HEK293T (cell line): ENCODE results near the gene PRKCZ.

Experiments
- CTCF ChIA-PET: fragments of 350-600 bp; formaldehyde crosslinking; extraction: SDS; loops from one replicate; lab custom pipeline; 2021; ENCODE audit warnings: antibody characterized with exemption, inconsistent platforms; lab: Yijun Ruan, JAX
- POLR2A ChIA-PET: fragments of 350-600 bp; formaldehyde crosslinking; extraction: SDS; loops from one replicate; lab custom pipeline; 2020; ENCODE audit warnings: antibody characterized with exemption, inconsistent platforms; lab: Yijun Ruan, JAX
- DNase-seq: peaks from one replicate; pipeline ENCODE4 v3.0.0; 2012; ENCODE audit warnings: mixed read lengths; ENCODE audit errors: extremely low spot score
- ARNT ChIP-seq: fragments of 450-650 bp; IDR thresholded peaks from 2 replicates; pipeline ENCODE4 v1.6.1; 2017; ENCODE audit warnings: mild to moderate bottlenecking
- BHLHE40 ChIP-seq: fragments of 450-650 bp; IDR thresholded peaks from 2 replicates; pipeline ENCODE4 v1.6.1; 2016; ENCODE audit warnings: mild to moderate bottlenecking, moderate library complexity, borderline replicate concordance
- CTBP1 ChIP-seq: fragments of 450-650 bp; IDR thresholded peaks from 2 replicates; pipeline ENCODE4 v1.6.1; 2016; ENCODE audit warnings: borderline replicate concordance
- ELF4 ChIP-seq: fragments of 450-650 bp; IDR thresholded peaks from 2 replicates; pipeline ENCODE4 v1.6.1; 2017; ENCODE audit warnings: antibody characterized with exemption
- FOXA1 ChIP-seq: fragments of 450-650 bp; IDR thresholded peaks from 2 replicates; pipeline ENCODE4 v1.6.1; 2016; ENCODE audit warnings: mild to moderate bottlenecking
- FOXK2 ChIP-seq: fragments of 450-650 bp; IDR thresholded peaks from 2 replicates; pipeline ENCODE4 v1.6.1; 2016; ENCODE audit warnings: mild to moderate bottlenecking
- HDGF ChIP-seq: fragments of 450-650 bp; IDR thresholded peaks from 2 replicates; pipeline ENCODE4 v1.6.1; 2017; ENCODE audit warnings: antibody characterized with exemption, borderline replicate concordance
- L3MBTL2 ChIP-seq: fragments of 450-650 bp; conservative IDR thresholded peaks from 2 replicates; pipeline ENCODE4 v1.6.1; 2016; ENCODE audit warnings: mild to moderate bottlenecking
- LEF1 ChIP-seq: fragments of 450-650 bp; IDR thresholded peaks from 2 replicates; pipeline ENCODE4 v1.6.1; 2017; ENCODE audit warnings: mild to moderate bottlenecking, borderline replicate concordance
- NFRKB ChIP-seq: fragments of 450-650 bp; IDR thresholded peaks from 2 replicates; pipeline ENCODE4 v1.6.1; 2016; ENCODE audit warnings: mild to moderate bottlenecking, moderate library complexity
- SP1 ChIP-seq: fragments of 450-650 bp; IDR thresholded peaks from 2 replicates; pipeline ENCODE4 v1.6.1; 2017
- SUZ12 ChIP-seq: fragments of 450-650 bp; IDR thresholded peaks from 2 replicates; pipeline ENCODE4 v1.6.1; 2016; ENCODE audit warnings: mild to moderate bottlenecking
- TARDBP ChIP-seq: fragments of 450-650 bp; IDR thresholded peaks from 2 replicates; pipeline ENCODE4 v1.6.1; 2016
- ZNF384 ChIP-seq: fragments of 450-650 bp; IDR thresholded peaks from 2 replicates; pipeline ENCODE4 v1.6.1; 2016
- TF ChIP-seq, protein P1 (sequence below): fragments of 450-650 bp; IDR thresholded peaks from 2 replicates; pipeline ENCODE4 v1.6.1; 2016

The PRKCZ gene

DNA sequence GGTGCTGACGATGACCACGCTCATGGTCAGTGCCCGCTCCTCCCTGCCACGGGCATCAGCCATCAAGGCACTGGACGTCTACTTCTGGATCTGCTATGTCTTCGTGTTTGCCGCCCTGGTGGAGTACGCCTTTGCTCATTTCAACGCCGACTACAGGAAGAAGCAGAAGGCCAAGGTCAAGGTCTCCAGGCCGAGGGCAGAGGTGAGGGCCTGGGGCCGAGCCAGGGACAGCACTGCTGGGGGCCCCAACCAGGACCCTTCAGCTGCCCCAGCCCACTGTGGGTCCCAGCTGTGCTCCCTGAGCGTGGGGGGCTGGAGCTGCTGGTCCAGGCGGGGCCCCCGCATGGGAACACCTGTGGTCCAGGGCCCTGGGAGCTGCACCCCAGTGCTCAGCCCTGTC, 20.6 kb upstream of the PRKCZ start:
- CTCF ChIA-PET: no interaction called here
- TF ChIP-seq CTBP1 (no peak), ELF4 (no peak), SP1 (no peak), BHLHE40 (no peak), L3MBTL2 (no peak), SUZ12 (no peak), FOXK2 (no peak), ZNF384 (no peak)
- TF ChIP-seq, protein P1, sequence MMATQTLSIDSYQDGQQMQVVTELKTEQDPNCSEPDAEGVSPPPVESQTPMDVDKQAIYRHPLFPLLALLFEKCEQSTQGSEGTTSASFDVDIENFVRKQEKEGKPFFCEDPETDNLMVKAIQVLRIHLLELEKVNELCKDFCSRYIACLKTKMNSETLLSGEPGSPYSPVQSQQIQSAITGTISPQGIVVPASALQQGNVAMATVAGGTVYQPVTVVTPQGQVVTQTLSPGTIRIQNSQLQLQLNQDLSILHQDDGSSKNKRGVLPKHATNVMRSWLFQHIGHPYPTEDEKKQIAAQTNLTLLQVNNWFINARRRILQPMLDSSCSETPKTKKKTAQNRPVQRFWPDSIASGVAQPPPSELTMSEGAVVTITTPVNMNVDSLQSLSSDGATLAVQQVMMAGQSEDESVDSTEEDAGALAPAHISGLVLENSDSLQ: no peak
- POLR2A ChIA-PET: no interaction called here
- no peak for DNase-seq

DNA sequence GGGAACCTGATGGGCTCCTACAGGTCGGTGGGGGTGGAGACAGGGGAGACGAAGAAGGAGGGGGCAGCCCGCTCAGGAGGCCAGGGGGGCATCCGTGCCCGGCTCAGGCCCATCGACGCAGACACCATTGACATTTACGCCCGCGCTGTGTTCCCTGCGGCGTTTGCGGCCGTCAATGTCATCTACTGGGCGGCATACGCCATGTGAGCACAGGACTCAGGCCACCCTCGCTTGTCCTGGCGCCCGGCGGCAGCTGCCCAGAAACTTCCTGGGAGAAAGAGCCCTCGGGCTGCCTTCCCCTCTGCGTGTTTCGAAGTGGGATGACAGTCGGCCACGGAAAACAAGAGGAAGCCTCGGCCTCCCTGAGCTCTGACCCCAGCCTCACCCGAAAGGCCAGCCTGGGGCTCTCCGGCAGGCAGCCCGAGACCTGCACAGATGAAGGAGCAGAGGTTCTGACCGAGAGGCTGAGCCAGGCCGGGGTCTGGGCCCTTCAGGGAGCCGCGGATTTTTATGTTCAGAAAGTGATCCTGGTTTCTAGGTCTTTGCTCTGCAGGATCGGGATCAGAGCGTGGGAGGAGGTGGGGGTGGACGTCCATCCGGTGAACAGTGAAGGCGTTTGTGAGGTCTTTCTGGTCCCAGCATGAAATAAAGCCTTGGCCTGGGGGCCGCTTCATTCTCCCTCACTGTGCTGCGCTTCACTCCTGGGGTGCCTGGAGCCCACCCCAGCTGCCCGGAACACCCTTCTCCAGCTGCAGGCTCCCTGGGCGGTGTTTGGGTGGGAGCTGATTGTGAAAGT, 19.9 kb upstream of the PRKCZ start:
- no peak for DNase-seq
- ChIA-PET POLR2A (interaction anchor here (0.9 kb wide), 1 partner anchor 12 kb away, joined by 3 read pairs; the partner anchor contains the start of gene GABRD), CTCF (interaction anchor here (1.2 kb wide), 1 partner anchor 14 kb away, joined by 6 read pairs; no protein-coding TSS in a partner anchor)
- no peak for TF ChIP-seq LEF1
- TF ChIP-seq FOXK2: no peak
- no peak for TF ChIP-seq ELF4
- no peak for TF ChIP-seq SUZ12
- no peak for TF ChIP-seq NFRKB
- no peak for TF ChIP-seq ARNT
- TF ChIP-seq L3MBTL2: no peak

DNA sequence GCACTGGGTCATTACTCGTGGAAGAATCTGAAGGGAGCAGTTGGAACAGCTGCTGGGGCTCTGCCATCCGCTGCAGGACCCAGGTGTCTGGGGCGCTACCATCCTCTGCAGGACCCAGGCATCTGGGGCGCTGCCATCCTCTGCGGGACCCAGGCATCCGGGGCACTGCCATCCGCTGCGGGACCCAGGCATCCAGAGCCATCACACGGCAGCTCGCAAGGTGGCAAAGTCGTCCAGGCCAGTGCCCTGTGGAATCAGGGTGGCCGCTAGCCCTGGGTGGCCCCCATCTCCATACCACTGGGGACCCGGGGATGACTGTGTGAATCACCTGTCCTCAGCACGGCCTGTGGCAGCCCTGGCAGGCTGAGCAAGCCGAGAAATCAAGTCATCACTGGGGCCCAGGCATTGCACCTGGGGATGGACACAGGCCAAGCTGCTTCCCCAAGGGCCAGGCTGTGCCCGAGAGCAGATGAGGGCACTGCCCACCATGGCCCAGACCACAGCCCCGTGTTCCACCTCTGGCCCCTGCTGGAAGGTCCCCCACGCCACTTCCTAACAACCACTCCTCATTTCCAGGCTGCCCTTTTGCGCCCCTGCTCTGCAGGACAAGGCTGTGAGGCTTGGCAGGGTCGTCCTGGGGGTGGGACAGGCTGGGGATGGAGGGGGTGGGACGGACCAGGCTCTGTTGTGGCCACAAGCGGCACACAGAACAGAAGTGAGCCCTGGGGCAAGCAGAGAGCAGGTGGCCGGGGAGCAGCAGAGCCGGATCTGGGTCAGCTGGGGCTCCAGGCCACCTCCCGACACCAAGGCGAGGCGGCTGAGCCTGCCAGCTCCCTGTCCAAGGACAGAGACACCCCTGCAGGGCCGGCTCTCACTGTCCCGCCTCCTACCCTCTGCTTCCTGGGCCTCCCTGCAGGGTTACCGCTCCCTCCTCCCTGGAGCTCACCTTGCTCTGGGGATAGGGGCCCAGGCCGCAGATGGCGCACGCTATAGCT, 18.4 kb upstream of the PRKCZ start:
- ChIA-PET POLR2A (interaction anchor here (1.0 kb wide), 1 partner anchor 13 kb away, joined by 3 read pairs; no protein-coding TSS in a partner anchor), CTCF (interaction anchor here (1.0 to 1.2 kb wide), 3 partner anchors 12 to 87 kb away, joined by 3 to 6 read pairs (median 4); no protein-coding TSS in a partner anchor)
- TF ChIP-seq HDGF: no peak
- no peak for TF ChIP-seq ZNF384
- no peak for TF ChIP-seq NFRKB
- no peak for TF ChIP-seq SUZ12
- no peak for TF ChIP-seq BHLHE40
- no peak for TF ChIP-seq L3MBTL2
- no peak for TF ChIP-seq ARNT
- no peak for TF ChIP-seq SP1
- TF ChIP-seq, protein P1: no peak
- TF ChIP-seq CTBP1: no peak
- no peak for TF ChIP-seq TARDBP
- no peak for TF ChIP-seq ELF4
- TF ChIP-seq FOXA1: no peak
- no peak for TF ChIP-seq LEF1
- DNase-seq: no peak

- TF ChIP-seq HDGF (no peak), SP1 (no peak), CTBP1 (no peak), ZNF384 (no peak), SUZ12 (no peak), TARDBP (no peak)
- TF ChIP-seq, protein P1: no peak
- POLR2A ChIA-PET: interaction anchor here (1.0 kb wide), 1 partner anchor 12 kb away, joined by 3 read pairs; no protein-coding TSS in a partner anchor
- CTCF ChIA-PET: interaction anchor here (1.0 kb wide), 1 partner anchor 12 kb away, joined by 4 read pairs; no protein-coding TSS in a partner anchor
- no peak for DNase-seq
These were observed 17.5 kb upstream of the PRKCZ start for GRCh38 chr1:2032737-2033136.

- TF ChIP-seq L3MBTL2 (no peak), FOXA1 (no peak), LEF1 (no peak), ELF4 (no peak), HDGF (no peak), ZNF384 (no peak), ARNT (no peak), SUZ12 (no peak), CTBP1 (no peak), TARDBP (no peak)
- CTCF ChIA-PET: no interaction called here
- POLR2A ChIA-PET: interaction anchor here (1.0 kb wide), 1 partner anchor 12 kb away, joined by 3 read pairs; no protein-coding TSS in a partner anchor
- DNase-seq: no peak
These were observed 17.0 kb upstream of the PRKCZ start for GRCh38 chr1:2033165-2033564.

- TF ChIP-seq FOXK2: no peak
- no peak for DNase-seq
- CTCF ChIA-PET: interaction anchor here (1.3 kb wide), 1 partner anchor 9 kb away, joined by 8 read pairs; no protein-coding TSS in a partner anchor
- POLR2A ChIA-PET: interaction anchor here (1.6 kb wide), 1 partner anchor 8 kb away, joined by 4 read pairs; no protein-coding TSS in a partner anchor
These were observed 13.9 kb upstream of the PRKCZ start for GRCh38 chr1:2036287-2036686.
